GM21526 (cell line): ENCODE results near the gene GDAP1L1.
"Not testable (repeated sequence)": the region's sequence is repeated elsewhere in the genome, so short reads cannot be mapped to it uniquely, and the experiment has no call there.

Source experiments
- ATAC-seq: cut with Tn5 transposase; IDR thresholded peaks from one replicate; pipeline ENCODE4 v1.9.1; 2021; ENCODE audit warnings: moderate library complexity; ENCODE audit not compliant: unreplicated experiment, low FRiP score

GDAP1L1 gene

GRCh38 chr20:44219170-44219730 is 27.9 kb upstream of the GDAP1L1 start:
- no peak for ATAC-seq

GRCh38 chr20:44219791-44220190 is 27.3 kb upstream of the GDAP1L1 start:
- ATAC-seq = no peak

GRCh38 chr20:44221368-44221954 is 25.6 kb upstream of the GDAP1L1 start:
- no peak for ATAC-seq

DNA sequence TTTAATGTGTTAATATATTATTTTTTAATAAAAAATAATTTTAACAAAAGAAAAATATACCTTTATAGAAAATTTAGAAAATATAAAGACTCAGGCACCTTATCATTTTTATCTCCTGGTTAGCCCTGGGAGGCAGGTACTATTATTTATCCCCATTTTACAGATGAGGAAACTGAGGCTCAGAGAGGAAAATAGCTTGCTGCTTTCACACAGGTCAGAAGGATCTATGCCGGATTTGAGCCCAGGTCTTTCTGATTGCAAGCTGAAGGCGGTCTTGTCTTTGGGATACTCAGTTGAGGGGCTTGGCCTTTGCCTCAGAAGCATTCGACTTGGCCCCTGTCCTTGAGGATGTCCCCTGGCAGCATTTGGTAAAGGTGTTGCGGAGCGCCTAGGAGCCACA is 25.1 kb upstream of the GDAP1L1 start:
- ATAC-seq = no peak

DNA sequence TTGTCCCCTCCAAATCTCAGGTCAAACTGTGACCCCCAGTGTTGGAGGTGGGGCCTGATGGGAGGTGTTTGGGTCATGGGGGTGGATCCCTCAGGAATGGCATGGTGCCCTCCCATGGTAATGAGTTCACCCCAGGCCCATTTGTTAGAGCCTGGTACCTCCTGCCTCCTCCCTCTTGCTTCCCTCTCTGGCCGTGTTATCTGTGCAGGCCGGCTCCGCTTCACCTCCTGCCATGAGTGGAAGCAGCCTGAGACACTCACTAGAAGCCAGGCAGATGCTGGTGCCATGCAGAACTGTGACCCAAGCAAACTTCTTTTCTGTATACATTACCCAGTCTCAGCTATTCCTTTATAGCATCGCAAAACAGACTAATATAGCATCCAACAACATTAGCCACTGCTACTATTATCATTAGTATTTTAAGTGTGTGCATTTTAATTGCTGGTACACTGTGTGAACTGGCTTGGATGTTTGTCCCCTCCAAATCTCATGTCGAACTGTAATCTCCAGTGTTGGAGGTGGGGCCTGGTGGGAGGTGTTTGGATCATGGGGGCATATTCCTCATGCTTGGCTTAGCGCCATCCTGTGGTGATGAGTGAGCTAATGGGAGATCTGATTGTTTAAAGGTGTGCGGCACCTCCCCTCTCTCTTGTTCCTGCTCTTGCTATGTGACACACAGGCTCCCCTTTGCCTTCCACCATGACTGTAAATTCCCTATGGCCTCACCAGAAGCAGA is 24.3 kb upstream of the GDAP1L1 start:
- ATAC-seq = no peak

DNA sequence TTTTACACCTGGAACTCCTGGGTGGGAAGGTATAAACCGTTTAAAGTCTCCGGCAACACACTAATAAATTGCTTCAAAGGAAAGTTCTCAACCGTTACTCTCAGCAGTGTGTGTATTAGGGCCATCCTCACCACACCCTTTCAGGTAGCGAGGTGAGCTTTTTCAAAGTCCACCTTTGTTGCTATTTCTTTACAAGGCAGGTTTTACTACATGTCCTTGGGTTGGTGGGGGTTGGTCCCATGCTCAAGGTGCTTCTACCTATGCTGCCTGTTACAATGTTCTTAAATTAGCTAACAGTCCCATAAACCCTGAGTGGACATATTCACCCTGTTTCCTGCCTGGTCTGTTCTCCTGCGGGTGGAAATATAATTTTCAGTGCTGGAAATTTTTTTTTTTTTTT is 23.4 kb upstream of the GDAP1L1 start:
- no peak for ATAC-seq

DNA sequence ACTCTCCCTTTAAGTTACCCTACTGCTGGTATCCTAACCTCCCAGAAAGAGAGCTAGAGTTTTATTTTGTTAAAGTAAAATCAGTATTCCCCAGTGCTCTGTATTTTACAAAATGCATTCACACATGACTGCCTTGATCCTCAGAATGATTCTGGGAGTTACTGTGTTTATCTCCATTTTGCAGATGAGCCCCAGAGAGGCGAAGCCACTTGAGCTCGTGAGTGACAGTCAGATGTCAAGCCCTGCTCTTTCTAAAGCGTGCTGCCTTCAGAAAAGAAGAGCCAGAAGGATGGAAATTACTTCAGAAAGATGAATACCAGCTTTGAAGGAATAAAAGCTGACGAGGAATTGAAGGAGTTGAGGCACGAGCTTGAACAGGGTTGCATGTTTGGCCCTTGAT is 22.5 kb upstream of the GDAP1L1 start:
- ATAC-seq = no peak

GRCh38 chr20:44228465-44229258 is 18.4 kb upstream of the GDAP1L1 start:
- ATAC-seq = no peak

- no peak for ATAC-seq
Observed at GRCh38 chr20:44231193-44231592, 15.9 kb upstream of the GDAP1L1 start.

- ATAC-seq = no peak
Observed at GRCh38 chr20:44231713-44232468, 15.2 kb upstream of the GDAP1L1 start.

DNA sequence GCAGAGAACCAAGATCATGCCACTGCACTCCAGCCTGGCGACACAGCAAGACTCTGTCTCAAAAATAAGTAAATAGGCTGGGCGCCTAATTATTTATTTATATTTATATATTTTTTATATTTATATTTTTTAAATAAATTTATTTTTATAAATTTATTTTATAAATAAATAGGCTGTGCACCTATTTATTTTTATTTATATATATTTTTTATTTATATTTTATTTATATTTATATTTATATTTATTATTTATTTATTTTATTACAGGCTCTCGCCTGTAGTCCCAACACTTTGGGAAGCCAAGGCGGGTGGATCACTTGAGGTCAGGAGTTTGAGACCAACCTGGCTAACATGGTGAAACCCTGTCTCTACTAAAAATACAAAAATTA is 14.6 kb upstream of the GDAP1L1 start:
- not testable (repeated sequence) for ATAC-seq

GRCh38 chr20:44233436-44234016 is 13.6 kb upstream of the GDAP1L1 start:
- no peak for ATAC-seq

DNA sequence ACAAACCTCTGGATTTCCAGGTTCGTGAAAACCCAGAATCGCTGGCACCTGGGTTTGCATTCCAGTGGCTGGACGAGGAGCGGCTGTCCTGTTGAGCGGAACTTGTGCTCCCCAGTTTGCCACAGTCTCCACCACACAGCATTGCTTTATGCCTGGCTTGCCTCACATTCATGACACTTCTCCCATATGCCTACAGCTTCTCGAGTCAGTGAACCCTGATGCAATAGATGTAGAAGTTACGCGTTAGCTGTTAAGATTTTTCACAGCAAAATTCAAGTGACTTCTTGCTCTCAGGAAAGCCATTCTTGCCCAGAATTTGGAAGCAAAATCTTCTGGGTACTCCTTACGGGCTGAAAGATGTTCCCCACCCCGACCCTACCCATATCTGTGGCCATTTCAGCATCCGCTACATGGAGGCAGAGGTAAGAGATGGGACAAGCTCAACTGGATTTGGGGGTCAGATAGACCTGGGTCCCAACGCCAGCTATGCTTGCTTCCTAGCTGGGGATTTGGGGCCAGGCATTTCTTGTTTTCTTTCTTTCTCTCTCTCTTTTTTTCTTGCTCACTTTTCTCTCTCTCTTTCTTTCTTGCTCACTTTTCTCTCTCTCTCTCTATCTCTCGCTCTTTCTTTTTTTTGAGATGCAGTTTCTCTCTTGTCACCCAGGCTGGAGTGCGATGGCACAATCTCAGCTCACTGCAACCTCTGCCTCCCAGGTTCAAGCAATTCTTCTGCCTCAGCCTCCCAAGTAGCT is 12.4 kb upstream of the GDAP1L1 start:
- no peak for ATAC-seq

- no peak for ATAC-seq
Observed at GRCh38 chr20:44235702-44236101, 11.4 kb upstream of the GDAP1L1 start.

- ATAC-seq = not testable (repeated sequence)
Observed at GRCh38 chr20:44236840-44237239, 10.3 kb upstream of the GDAP1L1 start.

DNA sequence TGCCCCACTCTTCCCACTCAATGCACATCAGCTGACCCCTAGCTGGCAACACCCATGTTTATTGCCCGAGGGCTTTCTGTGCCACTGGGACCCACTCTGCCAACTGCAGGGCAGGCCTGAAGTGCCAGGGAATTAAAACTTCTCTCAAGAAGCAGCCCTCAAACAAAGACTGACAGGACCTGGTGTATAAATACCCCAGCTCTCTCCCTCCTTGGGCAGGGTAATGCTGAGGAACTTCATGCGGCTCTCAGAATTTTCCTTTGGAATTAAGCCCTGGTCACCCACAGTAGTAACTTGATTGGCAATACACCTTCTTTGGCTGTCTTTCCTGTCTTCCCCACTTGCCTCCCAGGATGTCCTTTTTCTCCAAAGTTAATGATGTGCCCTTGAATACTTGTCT is 5.3 kb upstream of the GDAP1L1 start:
- ATAC-seq = no peak

GRCh38 chr20:44245977-44246376 is 1.1 kb upstream of the GDAP1L1 start:
- ATAC-seq = no peak

DNA sequence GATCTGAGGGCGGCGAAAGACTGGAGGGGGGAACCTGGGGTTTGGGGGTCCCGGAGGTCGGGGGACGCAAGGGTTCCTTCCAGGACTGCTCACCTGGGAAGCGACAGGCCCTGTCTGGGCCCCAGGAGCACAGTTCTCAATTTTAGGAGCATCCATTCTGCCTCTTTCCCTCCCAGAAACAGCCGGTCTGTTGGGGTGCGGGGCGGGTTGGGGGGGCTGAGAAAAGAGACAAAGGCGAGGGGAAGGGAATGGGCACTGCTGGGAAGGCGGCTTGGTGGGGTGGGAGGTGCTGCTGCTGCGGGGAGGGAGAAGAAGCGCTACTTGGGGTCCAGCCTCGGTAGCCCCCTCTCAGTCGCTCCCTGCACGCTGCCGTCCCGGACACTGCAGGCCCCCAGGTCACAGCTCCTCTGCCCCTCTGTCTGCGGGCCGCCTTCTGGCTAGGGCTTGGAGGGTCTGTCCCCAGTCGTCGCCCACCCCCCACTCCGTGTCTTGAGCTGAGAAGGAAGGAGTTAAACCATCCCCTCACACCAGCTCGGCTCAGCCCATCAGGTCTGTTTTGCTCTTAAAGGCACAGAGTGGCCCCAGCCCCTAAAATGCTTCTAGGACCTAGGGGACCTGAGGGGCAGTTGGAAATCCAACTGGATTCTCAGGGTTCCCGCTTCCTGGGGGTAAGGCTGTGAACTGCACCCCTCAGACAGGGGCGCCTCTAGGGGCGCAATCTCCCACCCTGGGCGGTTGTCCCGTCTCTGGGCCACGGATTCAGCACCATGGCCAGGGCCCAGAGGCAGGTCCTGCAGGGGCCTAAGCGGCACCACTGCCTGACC is 690 bp downstream of the GDAP1L1 start:
- no peak for ATAC-seq

GRCh38 chr20:44248410-44248759 is 1.3 kb downstream of the GDAP1L1 start:
- no peak for ATAC-seq
